T-helper 17 cell (primary cell): Measurements from ENCODE around the gene YES1. TPM values are rescaled to one million over a fixed set of nuclear protein-coding genes. Genes with fewer than 3 reads are reported as not detected.

Experiments
- ATAC-seq: fragments of 150-1000 bp; cut with Tn5 transposase; 2 replicates; pipeline ENCODE4 v1.10.0; 2021; ENCODE audit warnings: mild to moderate bottlenecking, moderate library complexity
- DNase-seq, 3 donors: peaks; one replicate each; pipeline versions ENCODE4 v3.0.0 to v3.0.0-alpha.2; 2020 to 2021
- H3K9me3 ChIP-seq: one replicate; pipeline ENCODE4 v1.7.0; 2013; ENCODE audit warnings: low read length, mild to moderate bottlenecking; ENCODE audit not compliant: control insufficient read depth, poor library complexity, severe bottlenecking
- H3K27ac Mint-ChIP-seq: one replicate; pipeline ENCODE4 v1.8.0; 2022; ENCODE audit warnings: mild to moderate bottlenecking, moderate library complexity, mixed read lengths
- H3K27me3 Mint-ChIP-seq: one replicate; pipeline ENCODE4 v1.8.0; 2022; ENCODE audit warnings: mixed read lengths
- H3K36me3 Mint-ChIP-seq: one replicate; pipeline ENCODE4 v1.8.0; 2022; ENCODE audit warnings: low read depth, mixed read lengths
- H3K4me1 Mint-ChIP-seq: one replicate; pipeline ENCODE4 v1.8.0; 2022; ENCODE audit warnings: mild to moderate bottlenecking, mixed read lengths
- H3K4me3 Mint-ChIP-seq: one replicate; pipeline ENCODE4 v1.8.0; 2022; ENCODE audit warnings: mild to moderate bottlenecking, moderate library complexity, mixed read lengths
- total RNA-seq, 4 donors: library from RNA in 2 of 4; stranded (reverse) in 2 of 4; gene quantifications; one replicate each; pipeline ENCODE4 v1.2.3 and lab custom pipeline; 2022 to 2026

YES1 gene
- total RNA-seq (1 to 10 TPM; 6.9 to 7.1 TPM), total RNA-seq (lab: John Stamatoyannopoulos, UW) (4.7 to 16.2 reads per million in 2 donors)

DNA sequence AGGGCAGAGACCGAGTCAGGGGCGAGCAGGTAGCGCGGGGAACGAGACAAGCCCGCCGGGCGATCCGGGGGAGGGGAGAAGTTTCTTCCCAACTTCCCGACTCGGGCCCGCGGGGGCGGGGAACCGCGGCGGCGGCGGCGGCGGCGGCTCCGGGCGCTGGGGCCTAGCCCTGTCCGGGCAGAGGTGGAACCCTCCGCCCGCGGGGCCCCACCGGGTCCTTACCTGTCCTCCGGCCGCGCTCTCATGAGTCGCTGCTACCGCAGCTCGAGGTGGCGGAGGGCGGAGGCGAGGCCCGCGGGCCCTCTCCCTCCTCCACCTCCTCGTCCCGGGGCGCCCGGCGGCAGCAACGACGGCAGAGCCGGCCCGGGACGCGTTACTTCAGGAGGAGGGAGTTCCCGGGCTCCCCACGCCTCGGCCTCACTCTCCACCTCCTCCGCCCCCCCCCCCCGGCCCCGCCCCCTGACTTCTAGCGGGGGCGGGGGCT is at the start of gene YES1:
Gene YES1, minus strand, starts transcription at position 351 of the 484 bp plus-strand sequence. CDS start 55,415 bp downstream, outside the sequence.
- Mint-ChIP-seq H3K27me3 (peaks cover 4% of the 10 kb centered on the region), H3K4me1 (peaks cover 35% of the 10 kb centered on the region), H3K36me3 (peaks cover 4% of the 10 kb centered on the region), H3K27ac (peak within 1 kb of the TSS; percentile 93), H3K4me3 (peak within 1 kb of the TSS; percentile 95)
- ATAC-seq (peak; percentile 71), DNase-seq (peak; percentile 46 to 61 (median 59))
- no peaks in the 10 kb centered on the region for H3K9me3 ChIP-seq

DNA sequence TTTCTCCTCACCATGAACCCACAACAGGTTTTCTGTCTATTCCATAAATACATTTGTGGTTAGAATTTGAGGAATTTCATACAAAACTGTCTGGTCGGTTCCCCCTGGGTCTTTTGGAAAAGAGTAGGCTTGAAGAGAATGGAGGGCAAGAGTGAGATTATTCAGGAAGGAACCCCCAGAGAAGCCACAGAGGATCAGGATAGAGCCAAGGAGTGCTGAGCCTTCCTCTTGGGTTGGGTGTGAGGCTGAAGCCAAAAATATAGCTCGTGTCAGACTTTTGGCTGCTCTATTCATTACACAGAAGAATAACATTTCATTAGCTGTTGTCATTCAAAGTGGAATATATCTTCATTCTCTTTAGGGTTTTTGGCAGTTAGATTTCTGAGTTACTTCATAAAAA is 45.9 kb upstream of the YES1 start:
- H3K9me3 ChIP-seq: no peaks in the 10 kb centered on the region
- H3K4me1 Mint-ChIP-seq: peaks cover 3% of the 10 kb centered on the region
- H3K4me3 Mint-ChIP-seq: no peak overlapping the region
- DNase-seq (no peak), ATAC-seq (no peak)
- H3K36me3 Mint-ChIP-seq: peaks cover 6% of the 10 kb centered on the region
- peaks cover 26% of the 10 kb centered on the region for H3K27me3 Mint-ChIP-seq
- H3K27ac Mint-ChIP-seq: no peak overlapping the region

DNA sequence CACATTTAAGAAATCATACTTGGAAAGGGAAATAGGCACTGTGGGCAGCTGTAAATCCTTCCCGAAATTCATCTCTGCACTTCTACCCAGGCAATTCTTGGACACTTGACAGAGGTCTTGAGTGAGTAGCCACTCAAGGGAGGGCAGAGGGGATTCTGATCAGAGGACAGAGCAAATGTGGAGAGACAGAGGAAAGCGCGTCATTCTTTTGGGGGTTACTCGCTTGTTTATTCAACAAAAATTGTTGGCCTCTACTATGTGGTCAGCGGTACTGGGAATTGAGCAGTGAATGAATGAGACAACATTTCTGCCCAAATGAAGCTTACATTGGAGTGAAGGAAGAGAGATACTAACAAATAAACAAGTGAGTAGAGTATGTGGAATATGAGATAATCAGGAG is 41.4 kb upstream of the YES1 start:
- peaks cover 18% of the 10 kb centered on the region for H3K27me3 Mint-ChIP-seq
- ATAC-seq: no peak
- no peaks in the 10 kb centered on the region for H3K9me3 ChIP-seq
- DNase-seq: no peak
- no peak overlapping the region for H3K27ac Mint-ChIP-seq
- H3K4me3 Mint-ChIP-seq: no peak overlapping the region
- peaks cover 6% of the 10 kb centered on the region for H3K36me3 Mint-ChIP-seq
- H3K4me1 Mint-ChIP-seq: peaks cover 3% of the 10 kb centered on the region

DNA sequence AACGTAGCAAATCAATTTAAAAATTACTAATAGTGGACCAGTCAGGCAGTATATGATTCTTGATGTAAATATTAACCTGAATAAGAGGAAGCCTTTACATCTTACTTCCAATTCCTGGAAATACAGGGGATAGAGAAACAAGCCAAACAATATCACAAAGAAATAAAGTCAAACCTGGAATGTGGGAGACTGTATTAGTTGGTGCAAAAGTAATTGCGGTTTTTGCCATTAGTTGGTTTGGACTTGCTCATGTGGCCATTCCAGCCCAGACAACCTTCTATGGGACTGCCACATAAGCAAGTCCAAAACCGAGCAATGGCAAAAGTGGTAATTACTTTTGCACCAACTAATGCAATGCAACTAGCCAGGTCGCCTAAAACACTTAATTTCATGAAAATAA is 38.9 kb upstream of the YES1 start:
- no peaks in the 10 kb centered on the region for H3K9me3 ChIP-seq
- Mint-ChIP-seq H3K27me3 (peaks cover 18% of the 10 kb centered on the region), H3K4me1 (peaks cover 3% of the 10 kb centered on the region), H3K4me3 (no peak overlapping the region), H3K27ac (no peak overlapping the region), H3K36me3 (peaks cover 6% of the 10 kb centered on the region)
- ATAC-seq (no peak), DNase-seq (no peak)

DNA sequence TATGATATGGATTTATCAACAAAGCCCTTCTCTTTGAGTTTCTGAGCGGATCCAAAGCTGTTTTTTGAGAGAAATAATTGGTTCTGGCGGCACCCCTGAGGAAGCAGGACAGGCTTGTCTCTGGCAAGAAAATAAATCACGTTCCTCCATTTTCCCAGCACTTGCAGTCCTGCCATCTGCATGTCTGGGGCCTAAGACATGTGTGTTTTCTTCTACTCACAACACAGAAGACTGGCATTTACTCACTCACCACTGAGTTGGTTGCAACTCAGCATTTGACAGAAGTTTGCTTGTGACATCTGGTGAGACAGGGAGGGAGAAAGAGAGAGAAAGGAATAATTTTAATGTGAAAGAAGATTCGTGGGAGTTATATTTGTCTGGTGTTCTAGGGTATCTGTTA is 37.0 kb upstream of the YES1 start:
- DNase-seq (no peak), ATAC-seq (no peak)
- Mint-ChIP-seq H3K36me3 (peaks cover 6% of the 10 kb centered on the region), H3K27ac (no peak overlapping the region), H3K4me1 (peaks cover 5% of the 10 kb centered on the region), H3K4me3 (no peak overlapping the region), H3K27me3 (peaks cover 15% of the 10 kb centered on the region)
- no peaks in the 10 kb centered on the region for H3K9me3 ChIP-seq

DNA sequence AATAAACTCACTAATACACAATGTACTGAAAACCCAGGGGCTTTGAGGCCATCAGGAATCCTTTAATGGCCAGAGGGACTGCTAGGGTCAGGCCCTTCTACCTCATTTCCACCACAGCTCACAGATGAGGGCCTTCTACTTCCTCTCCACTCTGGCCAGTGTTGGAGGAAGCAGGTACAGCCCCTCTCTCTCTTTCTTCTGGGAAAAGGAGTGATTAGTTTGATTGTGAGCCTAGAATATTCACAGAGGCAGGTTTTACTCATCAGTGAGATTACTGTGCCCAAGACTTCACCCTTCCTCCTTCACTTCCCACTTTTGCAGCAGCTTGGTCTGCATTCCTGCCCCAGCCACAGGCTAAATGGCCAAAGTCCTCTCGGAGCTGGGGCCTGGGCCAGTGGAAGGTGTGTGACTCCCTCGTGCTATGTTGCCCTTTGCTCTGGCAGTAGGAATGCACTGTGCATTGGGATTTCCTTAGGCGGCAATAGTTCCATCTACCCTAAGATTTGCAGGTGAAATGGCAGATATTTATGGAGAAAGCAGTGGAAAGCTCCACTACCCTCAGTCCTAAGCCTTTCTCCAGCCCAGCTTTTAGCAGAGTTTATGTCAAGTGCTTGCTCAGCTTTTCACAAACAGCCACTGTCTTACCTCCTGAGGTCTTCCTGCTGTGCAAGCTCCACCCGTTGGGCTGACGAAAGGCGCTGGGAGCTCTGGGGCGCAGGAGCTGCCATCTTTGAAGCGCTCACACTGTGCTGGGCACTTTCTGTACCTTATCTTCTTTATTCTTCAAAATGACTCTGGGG is 36.2 kb upstream of the YES1 start:
- DNase-seq (no peak), ATAC-seq (no peak)
- no peak overlapping the region for H3K4me3 Mint-ChIP-seq
- H3K9me3 ChIP-seq: no peaks in the 10 kb centered on the region
- H3K36me3 Mint-ChIP-seq: no peaks in the 10 kb centered on the region
- no peak overlapping the region for H3K27ac Mint-ChIP-seq
- peaks cover 2% of the 10 kb centered on the region for H3K4me1 Mint-ChIP-seq
- peaks cover 7% of the 10 kb centered on the region for H3K27me3 Mint-ChIP-seq

DNA sequence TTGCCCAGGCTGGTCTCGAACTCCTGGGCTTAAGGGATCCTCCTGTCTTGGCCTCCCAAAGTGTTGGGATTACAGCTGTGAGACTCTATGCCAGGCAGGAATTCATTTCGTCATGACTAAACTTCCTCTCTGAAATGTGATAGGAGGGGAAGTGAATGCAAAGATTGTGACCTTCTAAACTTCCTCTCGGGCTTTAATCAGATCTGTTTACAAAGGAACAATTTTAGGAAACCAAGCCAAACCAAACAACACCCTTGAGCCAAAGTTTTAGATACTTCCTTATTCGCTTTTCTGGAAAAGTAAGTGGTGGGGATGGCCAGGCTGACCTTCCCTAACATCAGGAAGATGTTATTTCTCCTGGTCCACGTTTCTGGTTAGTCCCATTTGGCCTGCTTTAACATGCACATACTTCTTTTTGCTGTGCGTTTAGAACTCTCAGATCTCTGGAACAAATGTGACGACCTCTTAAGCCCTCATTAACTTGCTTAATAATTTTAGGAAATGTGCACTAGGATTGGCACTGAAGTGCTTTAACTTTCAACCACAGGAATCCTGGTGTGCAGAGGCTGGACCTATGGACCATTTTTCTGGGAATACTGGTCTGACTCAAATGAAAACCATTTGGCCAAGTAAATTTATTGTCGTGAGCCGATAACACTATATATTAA is 33.2 kb upstream of the YES1 start:
- peaks cover 2% of the 10 kb centered on the region for H3K4me1 Mint-ChIP-seq
- H3K9me3 ChIP-seq: no peaks in the 10 kb centered on the region
- H3K27ac Mint-ChIP-seq: no peak overlapping the region
- peaks cover 19% of the 10 kb centered on the region for H3K27me3 Mint-ChIP-seq
- no peak for ATAC-seq
- DNase-seq: no peak
- H3K4me3 Mint-ChIP-seq: no peak overlapping the region
- no peaks in the 10 kb centered on the region for H3K36me3 Mint-ChIP-seq

DNA sequence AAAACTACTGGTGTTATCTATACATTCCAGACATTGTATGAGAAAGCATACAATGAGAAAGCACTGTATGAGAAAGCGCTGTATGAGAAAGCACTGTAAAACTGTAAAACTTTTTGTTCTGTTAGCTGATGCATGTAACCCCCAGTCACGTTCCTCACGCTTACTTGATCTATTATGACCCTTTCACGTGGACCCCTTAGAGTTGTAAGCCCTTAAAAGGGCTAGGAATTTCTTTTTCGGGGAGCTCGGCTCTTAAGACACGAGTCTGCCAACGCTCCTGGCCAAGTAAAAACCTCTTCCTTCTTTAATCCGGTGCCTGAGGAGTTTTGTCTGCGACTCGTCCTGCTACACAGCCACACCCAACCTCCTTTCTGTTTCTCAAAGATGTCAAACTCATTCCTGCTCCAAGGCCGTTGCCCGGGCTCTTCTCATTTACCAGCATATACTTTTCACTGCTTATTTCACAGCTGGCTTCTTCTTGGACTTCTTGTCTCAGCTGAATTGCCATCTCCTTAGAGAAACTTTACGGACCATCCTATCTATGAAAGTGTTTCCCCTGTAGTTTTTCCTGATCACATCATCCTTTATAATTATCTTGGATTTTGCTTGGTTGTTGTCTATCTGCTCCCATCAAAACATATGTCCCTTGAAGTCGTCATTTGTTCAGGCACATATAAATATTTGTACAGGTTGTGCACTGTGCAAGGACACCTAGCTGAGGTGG is 29.8 kb upstream of the YES1 start:
- Mint-ChIP-seq H3K4me3 (no peak overlapping the region), H3K27me3 (peaks cover 17% of the 10 kb centered on the region), H3K4me1 (peaks cover 5% of the 10 kb centered on the region), H3K36me3 (no peaks in the 10 kb centered on the region), H3K27ac (no peak overlapping the region)
- DNase-seq (no peak), ATAC-seq (no peak)
- no peaks in the 10 kb centered on the region for H3K9me3 ChIP-seq

DNA sequence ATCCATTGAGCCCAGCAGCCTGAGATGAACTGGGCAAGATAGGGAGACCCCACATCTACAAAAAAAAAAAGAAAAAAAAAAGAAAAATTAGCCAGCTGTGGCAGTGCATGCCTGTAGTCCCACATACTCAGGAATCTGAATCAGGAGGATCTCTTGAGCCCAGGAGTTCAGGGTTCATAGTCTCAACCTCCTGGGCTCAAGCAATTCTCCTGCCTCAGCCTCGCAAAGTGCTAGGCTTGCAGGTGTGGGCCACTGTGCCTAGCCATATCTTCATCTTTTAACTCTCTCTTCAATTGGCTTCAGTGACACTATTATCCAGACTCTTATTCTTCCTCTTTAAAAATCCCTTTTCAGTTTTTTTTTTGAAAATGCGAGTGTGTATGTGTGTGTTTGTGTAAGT is 28.5 kb upstream of the YES1 start:
- ATAC-seq: no peak
- no peak overlapping the region for H3K4me3 Mint-ChIP-seq

DNA sequence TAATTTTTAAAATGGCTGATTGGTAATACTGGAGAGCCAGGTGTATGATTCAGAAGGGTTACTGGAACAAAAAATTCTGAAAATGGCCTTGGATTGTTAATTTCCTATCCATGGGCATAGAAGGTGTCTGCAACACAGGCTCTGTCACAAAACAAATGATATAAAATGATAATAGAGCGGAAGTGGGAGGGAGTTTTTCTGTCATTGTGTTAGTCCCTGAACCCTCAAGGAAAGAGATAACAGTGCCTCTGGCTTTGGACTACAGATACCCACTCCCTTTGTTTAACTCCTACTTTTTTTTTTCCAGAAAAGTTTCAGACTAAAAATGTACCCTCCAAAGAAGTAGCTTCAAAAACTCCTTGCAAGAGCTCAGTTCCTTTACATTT is 28.0 kb upstream of the YES1 start:
- H3K4me1 Mint-ChIP-seq: peaks cover 9% of the 10 kb centered on the region
- H3K36me3 Mint-ChIP-seq: no peaks in the 10 kb centered on the region
- H3K27me3 Mint-ChIP-seq: peaks cover 23% of the 10 kb centered on the region
- ATAC-seq (no peak), DNase-seq (no peak)
- H3K27ac Mint-ChIP-seq: no peak overlapping the region
- no peak overlapping the region for H3K4me3 Mint-ChIP-seq
- H3K9me3 ChIP-seq: no peaks in the 10 kb centered on the region

More for the DNA sequence above, 28.5 kb upstream of the YES1 start:
- no peaks in the 10 kb centered on the region for H3K9me3 ChIP-seq
- H3K27ac Mint-ChIP-seq: no peak overlapping the region
- no peak for DNase-seq
- no peaks in the 10 kb centered on the region for H3K36me3 Mint-ChIP-seq
- peaks cover 23% of the 10 kb centered on the region for H3K27me3 Mint-ChIP-seq
- peaks cover 9% of the 10 kb centered on the region for H3K4me1 Mint-ChIP-seq

DNA sequence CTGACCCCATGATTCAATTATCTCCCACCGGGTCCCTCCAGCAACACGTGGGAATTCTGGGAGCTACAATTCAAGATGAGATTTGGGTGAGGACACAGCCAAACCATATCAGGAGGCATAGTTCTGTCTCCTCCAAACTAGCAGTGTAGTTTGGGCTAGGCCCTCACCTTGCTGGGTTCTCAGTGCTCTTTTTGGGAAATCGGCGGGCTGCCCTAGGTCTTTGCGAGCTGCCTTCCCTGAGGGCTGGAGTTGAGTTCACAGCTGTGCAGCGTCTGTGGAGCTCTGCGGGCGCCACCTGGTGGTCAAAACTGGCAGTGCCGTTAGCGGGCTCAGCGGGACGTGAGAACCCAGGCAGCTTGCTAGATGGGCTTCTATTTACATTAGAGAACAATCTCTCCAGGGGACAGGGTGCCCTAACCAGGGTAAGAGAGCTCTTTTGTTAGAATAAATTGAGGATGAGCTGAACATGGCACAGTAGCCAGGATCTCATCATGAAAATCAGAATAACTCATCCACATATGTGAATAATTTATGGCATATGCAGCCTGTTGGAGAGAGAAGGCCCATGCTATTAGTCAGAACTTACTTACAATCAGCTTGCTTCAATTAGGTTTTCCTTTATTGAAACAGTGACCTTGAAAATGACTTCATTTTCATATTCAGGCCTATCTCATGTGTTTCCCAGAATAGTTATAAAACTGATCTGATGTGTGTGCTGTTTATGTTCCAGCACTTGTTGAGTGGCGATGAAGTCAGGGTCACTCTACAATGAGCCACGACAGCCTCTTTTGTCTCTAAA is 27.4 kb upstream of the YES1 start:
- no peak overlapping the region for H3K4me3 Mint-ChIP-seq
- H3K27ac Mint-ChIP-seq: no peak overlapping the region
- peak; percentile 68 to 86 (median 76) for DNase-seq
- no peaks in the 10 kb centered on the region for H3K36me3 Mint-ChIP-seq
- no peaks in the 10 kb centered on the region for H3K9me3 ChIP-seq
- H3K27me3 Mint-ChIP-seq: peaks cover 23% of the 10 kb centered on the region
- H3K4me1 Mint-ChIP-seq: peaks cover 9% of the 10 kb centered on the region
- ATAC-seq: peak; percentile 96

DNA sequence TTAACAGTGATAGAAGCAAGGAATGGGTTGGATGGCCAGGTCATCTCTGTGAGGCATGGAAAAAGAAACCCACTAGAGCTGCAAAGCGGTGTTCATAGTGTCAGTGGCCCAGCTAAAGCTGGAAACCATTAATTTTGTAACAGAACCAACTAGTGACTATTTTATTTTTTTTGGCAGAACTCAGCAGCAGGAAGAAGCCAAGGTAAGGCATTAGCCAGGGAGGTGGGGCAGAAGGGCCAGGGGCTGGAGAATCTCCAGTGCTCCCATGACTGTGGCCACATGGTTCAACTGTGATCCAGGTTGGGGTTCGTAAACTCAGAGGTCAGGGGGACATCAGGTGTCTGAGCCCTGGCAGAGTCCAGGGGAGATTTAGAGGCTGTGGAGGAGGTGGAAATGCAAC is 25.9 kb upstream of the YES1 start:
- Mint-ChIP-seq H3K4me3 (no peak overlapping the region), H3K4me1 (peaks cover 9% of the 10 kb centered on the region), H3K36me3 (peaks cover 1% of the 10 kb centered on the region), H3K27me3 (peaks cover 23% of the 10 kb centered on the region), H3K27ac (no peak overlapping the region)
- no peaks in the 10 kb centered on the region for H3K9me3 ChIP-seq
- ATAC-seq (no peak), DNase-seq (no peak)
